Measurements from ENCODE around the gene MAP2K4.

DNA sequence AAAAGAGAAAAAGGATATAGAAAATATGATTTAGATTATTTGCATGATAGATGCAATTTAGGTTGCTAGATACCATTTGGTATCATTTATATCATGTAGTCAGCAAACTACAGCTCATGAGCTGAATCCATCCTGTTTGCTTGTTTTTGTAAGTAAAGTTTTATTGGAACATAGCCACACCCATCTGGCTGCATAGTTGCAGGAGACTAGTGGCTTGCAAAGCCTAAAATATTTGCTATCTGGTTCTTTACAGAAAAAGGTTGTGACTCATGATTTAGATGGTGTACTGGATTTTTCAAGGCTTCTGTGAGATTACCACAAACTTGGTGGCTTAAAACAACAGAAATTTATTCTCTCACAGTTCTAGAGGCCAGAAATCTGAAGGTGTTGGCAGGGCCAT, 49.9 kb downstream of the MAP2K4 start:
- TF ChIP-seq CTCF (IDR thresholded peaks at IDR 0.05): no peak
- TF ChIP-seq HMGXB4 (CRISPR knock-in tag; IDR thresholded peaks at IDR 0.05; ENCODE audit: borderline replicate concordance): no peak
- no peak for TF ChIP-seq POLR2A (IDR thresholded peaks at IDR 0.05; ENCODE audit: low read length)
- TF ChIP-seq MAZ (IDR thresholded peaks at IDR 0.05; ENCODE audit: borderline replicate concordance, low read depth, low read length): no peak
- TF ChIP-seq ESRRA (IDR thresholded peaks at IDR 0.05; ENCODE audit: borderline replicate concordance, low read length): no peak
- TF ChIP-seq KDM1A (IDR thresholded peaks at IDR 0.05; ENCODE audit: low read depth): no peak
- no peak for TF ChIP-seq MAFK (IDR thresholded peaks at IDR 0.05; ENCODE audit: partially characterized antibody)
- TF ChIP-seq MYC (IDR thresholded peaks at IDR 0.05; ENCODE audit: borderline replicate concordance, low read length): no peak
- no peak for TF ChIP-seq MAX (IDR thresholded peaks at IDR 0.05)
- TF ChIP-seq HOXA7 (CRISPR knock-in tag; IDR thresholded peaks at IDR 0.05): no peak

All from A549 (cell line).